Common myeloid progenitor, CD34-positive (primary cell): ENCODE results near the gene NR4A3.

Experiments used
- CTCF ChIA-PET: fragments of 350-600 bp; sonication (Branson Sonifier 250); formaldehyde crosslinking; loops from one replicate; lab custom pipeline; 2021; ENCODE audit warnings: antibody characterized with exemption; lab: Charles Lee
- POLR2A ChIA-PET: fragments of 350-600 bp; sonication (Branson Sonifier 250); formaldehyde crosslinking; loops from one replicate; lab custom pipeline; 2021; ENCODE audit warnings: antibody characterized with exemption; lab: Charles Lee
- DNase-seq, 3 donors: peaks; one replicate each; pipeline versions ENCODE4 v3.0.0 to v3.0.0-alpha.2; 2013
- H3K27ac ChIP-seq, 2 experiments: 1 replicate in 1 of 2; 2 replicates in 1 of 2; pipeline ENCODE4 v1.7.0; 2013; ENCODE audit warnings: inconsistent platforms in 2 of 2, low read length in 2 of 2, mild to moderate bottlenecking in 2 of 2, low read depth in 1 of 2, moderate library complexity in 1 of 2; ENCODE audit not compliant: severe bottlenecking in 2 of 2, insufficient read depth in 1 of 2, poor library complexity in 1 of 2
- H3K27me3 ChIP-seq, 5 experiments: replicated peaks in 2 of 5; 1 replicate in 3 of 5; 2 replicates in 2 of 5; pipeline versions ENCODE4 v1.6.1 to v1.7.0; 2013; ENCODE audit warnings: low read length in 4 of 5, mild to moderate bottlenecking in 2 of 5, moderate library complexity in 2 of 5, inconsistent platforms in 1 of 5; ENCODE audit not compliant: insufficient read depth in 5 of 5, control insufficient read depth in 4 of 5
- H3K36me3 ChIP-seq, 4 experiments: 1 replicate in 2 of 4; 2 replicates in 2 of 4; pipeline versions ENCODE4 v1.6.1 to v1.7.0; 2013; ENCODE audit warnings: low read length in 3 of 4, control low read depth in 1 of 4, mild to moderate bottlenecking in 1 of 4; ENCODE audit not compliant: control insufficient read depth in 4 of 4, insufficient read depth in 4 of 4
- H3K4me1 ChIP-seq, 4 experiments: 1 replicate in 3 of 4; 2 replicates in 1 of 4; pipeline versions ENCODE4 v1.6.1 to v1.7.1; 2013; ENCODE audit warnings: low read length in 3 of 4, mild to moderate bottlenecking in 3 of 4, control low read depth in 1 of 4, inconsistent platforms in 1 of 4, moderate library complexity in 1 of 4; ENCODE audit not compliant: control insufficient read depth in 4 of 4, insufficient read depth in 4 of 4; ENCODE audit errors: control extremely low read depth in 1 of 4
- H3K4me3 ChIP-seq, 7 experiments: 1 replicate in 4 of 7; 2 replicates in 3 of 7; pipeline versions ENCODE4 v1.5.1 to v1.7.0; 2013; ENCODE audit warnings: mild to moderate bottlenecking in 7 of 7, low read length in 6 of 7, moderate library complexity in 6 of 7, inconsistent platforms in 2 of 7, low read depth in 2 of 7, control low read depth in 1 of 7; ENCODE audit not compliant: insufficient read depth in 4 of 7, control insufficient read depth in 1 of 7; ENCODE audit errors: extremely low read depth in 1 of 7
- H3K9me3 ChIP-seq, 5 experiments: 1 replicate in 4 of 5; 2 replicates in 1 of 5; pipeline versions ENCODE4 v1.6.1 to v1.7.1; 2013; ENCODE audit warnings: low read length in 4 of 5, mild to moderate bottlenecking in 2 of 5, inconsistent platforms in 1 of 5, low read depth in 1 of 5, moderate library complexity in 1 of 5; ENCODE audit not compliant: control insufficient read depth in 4 of 5, insufficient read depth in 2 of 5; ENCODE audit errors: control extremely low read depth in 1 of 5
- WGBS: methylation state at CpG from one replicate; pipeline ENCODE4 v1.1.5; 2013; ENCODE audit not compliant: insufficient coverage; 5-methylcytosine and 5-hydroxymethylcytosine counted together

The NR4A3 gene

GRCh38 chr9:99906403-99907207, 84.9 kb downstream of the NR4A3 start, which contains the start of gene STX17:
Gene STX17, plus strand, starts transcription at chr9:99906654. Its CDS starts 8,586 bp downstream, at chr9:99915240.
- Histone ChIP-seq H3K36me3 (peaks cover 0 to 2% (median 0%) of the 10 kb centered on the region in 4 experiments), H3K9me3 (no peaks in the 10 kb centered on the region), H3K27ac (peak within 1 kb of the TSS; percentile 94 to 97), H3K27me3 (no peaks in the 10 kb centered on the region), H3K4me1 (peaks cover 13 to 23% (median 18%) of the 10 kb centered on the region in 4 experiments), H3K4me3 (peak within 1 kb of the TSS; percentile 76 to 96 (median 91))
- peak; percentile 86 to 93 (median 92) for DNase-seq
- under 1% methylated on average over 59 of the region's 76 CpGs for WGBS
- ChIA-PET CTCF (interaction anchor here (1.6 to 5.3 kb wide), 5 partner anchors 9 to 87 kb away, joined by 3 to 27 read pairs (median 7); no protein-coding TSS in a partner anchor), POLR2A (interaction anchor here (0.7 to 2.1 kb wide), 4 partner anchors 43 to 161 kb away, joined by 3 to 12 read pairs (median 7); partner anchors contain the start of gene NR4A3)

- Histone ChIP-seq H3K4me1 (peaks cover 13 to 23% (median 18%) of the 10 kb centered on the region in 4 experiments), H3K36me3 (peaks cover 0 to 4% (median 0%) of the 10 kb centered on the region in 4 experiments), H3K4me3 (peak overlapping the region; percentile 76 to 96 (median 91)), H3K27me3 (no peaks in the 10 kb centered on the region), H3K9me3 (no peaks in the 10 kb centered on the region), H3K27ac (peak overlapping the region; percentile 94 to 97)
- WGBS, result 0% methylated on average over 7 of the region's 9 CpGs
- DNase-seq, result no peak
- ChIA-PET POLR2A (interaction anchor here (0.7 to 2.1 kb wide), 4 partner anchors 43 to 160 kb away, joined by 3 to 12 read pairs (median 7); partner anchors contain the start of gene NR4A3), CTCF (interaction anchor here (2.3 to 5.3 kb wide), 3 partner anchors 9 to 77 kb away, joined by 5 to 27 read pairs (median 15); no protein-coding TSS in a partner anchor)
Measured at GRCh38 chr9:99907208-99907532, 85.5 kb downstream of the NR4A3 start.

GRCh38 chr9:99911600-99911999, 89.9 kb downstream of the NR4A3 start:
- DNase-seq, result no peak
- Histone ChIP-seq H3K4me1 (peaks cover 7 to 15% (median 10%) of the 10 kb centered on the region in 4 experiments), H3K4me3 (no peak overlapping the region), H3K36me3 (peaks cover 2 to 18% (median 9%) of the 10 kb centered on the region in 4 experiments), H3K27ac (no peak overlapping the region), H3K9me3 (no peaks in the 10 kb centered on the region), H3K27me3 (no peaks in the 10 kb centered on the region)
- WGBS, result 96% methylated on average over 7 of the region's 7 CpGs
- ChIA-PET CTCF (no interaction called here), POLR2A (no interaction called here)
